Activated naive CD8-positive, alpha-beta T cell treated with anti-CD3 and anti-CD28 coated beads for 36 hours (primary cell): ENCODE results near the gene OPCML. TPM values are rescaled to one million over a fixed set of nuclear protein-coding genes. Genes with fewer than 3 reads are reported as not detected.

Source experiments
- DNase-seq: peaks from one replicate; pipeline ENCODE4 v3.0.0; 2021
- H3K27ac Mint-ChIP-seq: one replicate; pipeline ENCODE4 v1.8.0; 2022; ENCODE audit warnings: mild to moderate bottlenecking, moderate library complexity, mixed read lengths
- H3K27me3 Mint-ChIP-seq: one replicate; pipeline ENCODE4 v1.8.0; 2022; ENCODE audit warnings: mild to moderate bottlenecking, mixed read lengths
- H3K36me3 Mint-ChIP-seq: one replicate; pipeline ENCODE4 v1.8.0; 2021; ENCODE audit warnings: mild to moderate bottlenecking, mixed read lengths
- H3K4me1 Mint-ChIP-seq: one replicate; pipeline ENCODE4 v1.8.0; 2021; ENCODE audit warnings: mixed read lengths
- H3K4me3 Mint-ChIP-seq: one replicate; pipeline ENCODE4 v1.8.0; 2022; ENCODE audit warnings: mild to moderate bottlenecking, moderate library complexity, mixed read lengths
- H3K9me3 Mint-ChIP-seq: one replicate; pipeline ENCODE4 v1.8.0; 2022; ENCODE audit warnings: mixed read lengths
- total RNA-seq, 2 experiments: library from RNA; stranded (reverse); gene quantifications; one replicate each; pipeline ENCODE4 v1.2.3, GENCODE V29; 2021

Gene OPCML
- total RNA-seq, 2 experiments from 2014 or later = not detected

- no peak for DNase-seq
- no peaks in the 10 kb centered on the region for H3K36me3 Mint-ChIP-seq
- H3K27me3 Mint-ChIP-seq = no peaks in the 10 kb centered on the region
- H3K9me3 Mint-ChIP-seq = no peaks in the 10 kb centered on the region
- H3K4me3 Mint-ChIP-seq = no peak overlapping the region
- no peak overlapping the region for H3K27ac Mint-ChIP-seq
- H3K4me1 Mint-ChIP-seq = no peaks in the 10 kb centered on the region
These were observed 1000.4 kb downstream of the OPCML start for GRCh38 chr11:132531921-132532320.

GRCh38 chr11:132528181-132528580, 1004.1 kb downstream of the OPCML start:
- DNase-seq = no peak
- Mint-ChIP-seq H3K9me3 (no peaks in the 10 kb centered on the region), H3K4me3 (no peak overlapping the region), H3K4me1 (no peaks in the 10 kb centered on the region), H3K36me3 (no peaks in the 10 kb centered on the region), H3K27ac (no peak overlapping the region), H3K27me3 (no peaks in the 10 kb centered on the region)

GRCh38 chr11:132523929-132524328, 1008.4 kb downstream of the OPCML start:
- no peaks in the 10 kb centered on the region for H3K36me3 Mint-ChIP-seq
- H3K27me3 Mint-ChIP-seq = no peaks in the 10 kb centered on the region
- H3K4me1 Mint-ChIP-seq = no peaks in the 10 kb centered on the region
- no peak for DNase-seq
- H3K4me3 Mint-ChIP-seq = no peak overlapping the region
- H3K27ac Mint-ChIP-seq = no peak overlapping the region
- H3K9me3 Mint-ChIP-seq = peaks cover 3% of the 10 kb centered on the region

GRCh38 chr11:132520199-132520598, 1012.1 kb downstream of the OPCML start:
- Mint-ChIP-seq H3K4me1 (no peaks in the 10 kb centered on the region), H3K27ac (no peak overlapping the region), H3K4me3 (no peak overlapping the region), H3K36me3 (no peaks in the 10 kb centered on the region), H3K9me3 (peaks cover 5% of the 10 kb centered on the region), H3K27me3 (no peaks in the 10 kb centered on the region)
- DNase-seq = no peak

GRCh38 chr11:132519241-132519815, 1013.0 kb downstream of the OPCML start:
- Mint-ChIP-seq H3K27ac (no peak overlapping the region), H3K36me3 (no peaks in the 10 kb centered on the region), H3K9me3 (peaks cover 5% of the 10 kb centered on the region)

GRCh38 chr11:132504501-132505041, 1027.7 kb downstream of the OPCML start:
- Mint-ChIP-seq H3K27ac (no peak overlapping the region), H3K9me3 (no peaks in the 10 kb centered on the region), H3K4me3 (no peak overlapping the region)

More at GRCh38 chr11:132519241-132519815, 1013.0 kb downstream of the OPCML start:
- no peaks in the 10 kb centered on the region for H3K4me1 Mint-ChIP-seq
- no peaks in the 10 kb centered on the region for H3K27me3 Mint-ChIP-seq
- DNase-seq = no peak
- no peak overlapping the region for H3K4me3 Mint-ChIP-seq

GRCh38 chr11:132501356-132501755, 1030.9 kb downstream of the OPCML start:
- DNase-seq = no peak
- no peaks in the 10 kb centered on the region for H3K36me3 Mint-ChIP-seq
- H3K4me1 Mint-ChIP-seq = no peaks in the 10 kb centered on the region
- H3K27ac Mint-ChIP-seq = no peak overlapping the region
- H3K9me3 Mint-ChIP-seq = no peaks in the 10 kb centered on the region
- H3K4me3 Mint-ChIP-seq = no peak overlapping the region
- H3K27me3 Mint-ChIP-seq = peaks cover 3% of the 10 kb centered on the region

More at GRCh38 chr11:132504501-132505041, 1027.7 kb downstream of the OPCML start:
- peaks cover 3% of the 10 kb centered on the region for H3K27me3 Mint-ChIP-seq
- DNase-seq = no peak
- no peaks in the 10 kb centered on the region for H3K36me3 Mint-ChIP-seq
- H3K4me1 Mint-ChIP-seq = no peaks in the 10 kb centered on the region

- no peaks in the 10 kb centered on the region for H3K36me3 Mint-ChIP-seq
- no peaks in the 10 kb centered on the region for H3K4me1 Mint-ChIP-seq
- DNase-seq = no peak
- H3K27me3 Mint-ChIP-seq = peaks cover under 1% of the 10 kb centered on the region
- H3K9me3 Mint-ChIP-seq = no peaks in the 10 kb centered on the region
- H3K4me3 Mint-ChIP-seq = no peak overlapping the region
- no peak overlapping the region for H3K27ac Mint-ChIP-seq
These were observed 1032.6 kb downstream of the OPCML start for GRCh38 chr11:132499661-132500060.

- H3K27ac Mint-ChIP-seq = no peak overlapping the region
- no peaks in the 10 kb centered on the region for H3K4me1 Mint-ChIP-seq
These were observed 1036.0 kb downstream of the OPCML start for GRCh38 chr11:132496341-132496740.

GRCh38 chr11:132493801-132494200, 1038.5 kb downstream of the OPCML start:
- H3K36me3 Mint-ChIP-seq = peaks cover 4% of the 10 kb centered on the region
- peaks cover 4% of the 10 kb centered on the region for H3K9me3 Mint-ChIP-seq
- DNase-seq = no peak
- no peaks in the 10 kb centered on the region for H3K27me3 Mint-ChIP-seq
- no peak overlapping the region for H3K27ac Mint-ChIP-seq
- no peaks in the 10 kb centered on the region for H3K4me1 Mint-ChIP-seq
- no peak overlapping the region for H3K4me3 Mint-ChIP-seq

More at GRCh38 chr11:132496341-132496740, 1036.0 kb downstream of the OPCML start:
- Mint-ChIP-seq H3K36me3 (no peaks in the 10 kb centered on the region), H3K4me3 (no peak overlapping the region), H3K27me3 (no peaks in the 10 kb centered on the region), H3K9me3 (no peaks in the 10 kb centered on the region)
- no peak for DNase-seq

GRCh38 chr11:132490978-132491377, 1041.3 kb downstream of the OPCML start:
- H3K4me3 Mint-ChIP-seq = no peak overlapping the region
- H3K27me3 Mint-ChIP-seq = no peaks in the 10 kb centered on the region
- DNase-seq = no peak
- H3K27ac Mint-ChIP-seq = no peak overlapping the region
- H3K4me1 Mint-ChIP-seq = no peaks in the 10 kb centered on the region
- H3K9me3 Mint-ChIP-seq = peaks cover 11% of the 10 kb centered on the region
- peaks cover 4% of the 10 kb centered on the region for H3K36me3 Mint-ChIP-seq

- Mint-ChIP-seq H3K9me3 (peaks cover 13% of the 10 kb centered on the region), H3K4me3 (no peak overlapping the region)
These were observed 1046.2 kb downstream of the OPCML start for GRCh38 chr11:132486060-132486459.

GRCh38 chr11:132475026-132475425, 1057.3 kb downstream of the OPCML start:
- H3K4me1 Mint-ChIP-seq = no peaks in the 10 kb centered on the region
- no peak for DNase-seq

More at GRCh38 chr11:132486060-132486459, 1046.2 kb downstream of the OPCML start:
- Mint-ChIP-seq H3K36me3 (peaks cover 4% of the 10 kb centered on the region), H3K4me1 (no peaks in the 10 kb centered on the region), H3K27me3 (no peaks in the 10 kb centered on the region), H3K27ac (no peak overlapping the region)
- DNase-seq = no peak

GRCh38 chr11:132472411-132473172, 1059.7 kb downstream of the OPCML start:
- Mint-ChIP-seq H3K36me3 (no peaks in the 10 kb centered on the region), H3K27me3 (peaks cover 4% of the 10 kb centered on the region), H3K9me3 (no peaks in the 10 kb centered on the region), H3K4me3 (no peak overlapping the region), H3K27ac (no peak overlapping the region), H3K4me1 (no peaks in the 10 kb centered on the region)
- no peak for DNase-seq

More at GRCh38 chr11:132475026-132475425, 1057.3 kb downstream of the OPCML start:
- Mint-ChIP-seq H3K27ac (no peak overlapping the region), H3K4me3 (no peak overlapping the region), H3K9me3 (no peaks in the 10 kb centered on the region), H3K36me3 (no peaks in the 10 kb centered on the region), H3K27me3 (peaks cover 4% of the 10 kb centered on the region)

- Mint-ChIP-seq H3K4me1 (no peaks in the 10 kb centered on the region), H3K27ac (no peak overlapping the region), H3K27me3 (peaks cover 4% of the 10 kb centered on the region), H3K36me3 (no peaks in the 10 kb centered on the region), H3K4me3 (no peak overlapping the region), H3K9me3 (no peaks in the 10 kb centered on the region)
- DNase-seq = no peak
These were observed 1060.8 kb downstream of the OPCML start for GRCh38 chr11:132471466-132471865.
